PC-3 (cell line): ENCODE results near the gene CRABP1. TPM values are rescaled to one million over a fixed set of nuclear protein-coding genes. Genes with fewer than 3 reads are reported as not detected.

Source experiments
- ATAC-seq: fragments of 200-7000 bp; cut with Tn5 transposase; 2 replicates; pipeline ENCODE4 v1.9.1; 2020; ENCODE audit warnings: mild to moderate bottlenecking, moderate library complexity
- BruUV-seq: library from RNA; stranded (reverse); fragments of 400-500 nt; replicated peaks from 2 replicates; lab custom pipeline; 2021; lab: Mats Ljungman, UMichigan
- CTCF ChIA-PET: fragments of 300-600 bp; sonication (Branson Sonifier 250); formaldehyde crosslinking; loops from one replicate; lab custom pipeline; 2022; ENCODE audit warnings: antibody characterized with exemption; lab: Charles Lee
- POLR2A ChIA-PET: fragments of 300-600 bp; sonication (Branson Sonifier 250); formaldehyde crosslinking; loops from one replicate; lab custom pipeline; 2022; ENCODE audit warnings: antibody characterized with exemption; ENCODE audit not compliant: unreplicated experiment; lab: Charles Lee
- DNase-seq: peaks from one replicate; pipeline ENCODE4 v3.0.0-alpha.2; 2015
- H2AFZ ChIP-seq: fragments of 300-600 bp; sonication (generic); 2 replicates; pipeline ENCODE4 v1.6.0; 2016; ENCODE audit warnings: antibody characterized with exemption, low read length
- H3F3A ChIP-seq: fragments of 300-600 bp; sonication (generic); one replicate; pipeline ENCODE4 v1.6.0; 2017; ENCODE audit warnings: antibody characterized with exemption, low read length, control low read depth, mild to moderate bottlenecking; ENCODE audit not compliant: unreplicated experiment
- H3K27ac ChIP-seq: fragments of 300-600 bp; sonication (generic); 2 replicates; pipeline ENCODE4 v1.5.1; 2016; ENCODE audit warnings: mild to moderate bottlenecking, low read length
- H3K27me3 ChIP-seq: fragments of 300-600 bp; sonication (generic); 2 replicates; pipeline ENCODE4 v1.6.1; 2016; ENCODE audit warnings: low read length, mixed read lengths
- H3K36me3 ChIP-seq: fragments of 300-600 bp; sonication (generic); 2 replicates; pipeline ENCODE4 v1.6.1; 2016; ENCODE audit warnings: low read depth, mixed run types, low read length, mixed read lengths
- H3K4me1 ChIP-seq: fragments of 300-600 bp; sonication (generic); 2 replicates; pipeline ENCODE4 v1.5.1; 2016; ENCODE audit warnings: low read length; ENCODE audit not compliant: insufficient read depth
- H3K4me2 ChIP-seq: fragments of 300-600 bp; sonication (generic); 2 replicates; pipeline ENCODE4 v1.6.0; 2016; ENCODE audit warnings: low read length
- H3K4me3 ChIP-seq: fragments of 300-600 bp; sonication (generic); 2 replicates; pipeline ENCODE4 v1.5.1; 2016; ENCODE audit warnings: mild to moderate bottlenecking, low read length, mixed read lengths
- H3K79me2 ChIP-seq: fragments of 300-600 bp; sonication (generic); 2 replicates; pipeline ENCODE4 v1.6.1; 2017; ENCODE audit warnings: low read length, mixed read lengths
- H3K9ac ChIP-seq: fragments of 300-600 bp; sonication (generic); 2 replicates; pipeline ENCODE4 v1.6.0; 2016; ENCODE audit warnings: mild to moderate bottlenecking, low read length
- H3K9me2 ChIP-seq: fragments of 300-600 bp; sonication (generic); replicated peaks from 2 replicates; pipeline ENCODE4 v1.6.1; 2016; ENCODE audit warnings: mixed run types, low read length, mixed read lengths
- H3K9me3 ChIP-seq: fragments of 300-600 bp; sonication (generic); 2 replicates; pipeline ENCODE4 v1.6.1; 2016; ENCODE audit warnings: low read length, mixed read lengths
- H4K20me1 ChIP-seq: fragments of 300-600 bp; sonication (generic); 2 replicates; pipeline ENCODE4 v1.6.1; 2016; ENCODE audit warnings: low read length, mixed read lengths
- CTCF ChIP-seq: fragments of 300-600 bp; sonication (generic); conservative IDR thresholded peaks from 2 replicates; pipeline ENCODE4 v1.5.1; 2017; ENCODE audit warnings: antibody characterized with exemption, low read depth, mild to moderate bottlenecking, low read length
- EZH2 ChIP-seq: fragments of 300-600 bp; sonication (generic); IDR thresholded peaks from one replicate; pipeline ENCODE4 v1.6.1; 2017; ENCODE audit warnings: antibody characterized with exemption, mild to moderate bottlenecking, low read length; ENCODE audit not compliant: unreplicated experiment
- EZH2phosphoT487 ChIP-seq: fragments of 300-600 bp; sonication (generic); IDR thresholded peaks from 2 replicates; pipeline ENCODE4 v1.6.1; 2018; ENCODE audit warnings: mild to moderate bottlenecking, antibody characterized with exemption, low read length, borderline replicate concordance
- intact Hi-C: fragments of 100-400 bp; cut with micrococcal nuclease; formaldehyde crosslinking; loops from 2 replicates; pipeline ENCODE4 v1.9.0; 2023
- total RNA-seq: library from RNA; depleted of rRNA; stranded (reverse); fragments of >200 nt; gene quantifications from 2 replicates; pipeline ENCODE4 v1.2.3, GENCODE V29; 2014

Gene CRABP1
- total RNA-seq, 1 experiment from 2014 or later: not detected

- ATAC-seq: no peak
- Histone ChIP-seq H3K9me3 (no peaks in the 10 kb centered on the region), H3K27ac (no peak overlapping the region), H3K4me3 (no peak overlapping the region), H3K4me1 (peaks cover 12% of the 10 kb centered on the region), H3F3A (no peaks in the 10 kb centered on the region), H3K36me3 (no peaks in the 10 kb centered on the region), H3K9me2 (no peaks in the 10 kb centered on the region), H4K20me1 (no peaks in the 10 kb centered on the region), H3K4me2 (no peak overlapping the region), H3K27me3 (no peaks in the 10 kb centered on the region), H3K79me2 (no peaks in the 10 kb centered on the region), H2AFZ (no peak overlapping the region), H3K9ac (no peak overlapping the region)
- no peak for TF ChIP-seq EZH2
- no peak for TF ChIP-seq CTCF
- TF ChIP-seq EZH2phosphoT487: no peak
- no TSS peak for BruUV-seq
- intact Hi-C loops: no loop called here
- ChIA-PET POLR2A (no interaction called here), CTCF (no interaction called here)
- no peak for DNase-seq
Observed at GRCh38 chr15:78327466-78327865, 12.7 kb upstream of the CRABP1 start.

- H3K9me2 ChIP-seq: no peaks in the 10 kb centered on the region
- no peak overlapping the region for H3K9ac ChIP-seq
- H3K27ac ChIP-seq: no peak overlapping the region
- no peak overlapping the region for H3K4me2 ChIP-seq
- DNase-seq (peak; percentile 52), ATAC-seq (peak; percentile 89)
- H2AFZ ChIP-seq: 0 out of 2 replicates have a peak overlapping the region, but pooled peaks have one; percentile 37
- BruUV-seq: no TSS peak
- intact Hi-C loops: no loop called here
- CTCF ChIA-PET: interaction anchor here (0.6 kb wide), 1 partner anchor 11 kb away, joined by 3 read pairs; no protein-coding TSS in a partner anchor
- no peaks in the 10 kb centered on the region for H4K20me1 ChIP-seq
- no peaks in the 10 kb centered on the region for H3K36me3 ChIP-seq
- no peaks in the 10 kb centered on the region for H3K9me3 ChIP-seq
- TF ChIP-seq CTCF: no peak
- TF ChIP-seq EZH2: no peak
- TF ChIP-seq EZH2phosphoT487: no peak
- POLR2A ChIA-PET: no interaction called here
- no peak overlapping the region for H3K4me3 ChIP-seq
- H3K4me1 ChIP-seq: peaks cover 7% of the 10 kb centered on the region
- no peaks in the 10 kb centered on the region for H3K27me3 ChIP-seq
- H3K79me2 ChIP-seq: no peaks in the 10 kb centered on the region
- H3F3A ChIP-seq: no peaks in the 10 kb centered on the region
Observed at GRCh38 chr15:78329625-78330024, 10.5 kb upstream of the CRABP1 start.

- H3K27me3 ChIP-seq: peaks cover 19% of the 10 kb centered on the region
- H3K4me3 ChIP-seq: no peak overlapping the region
- no peaks in the 10 kb centered on the region for H3K9me3 ChIP-seq
- intact Hi-C loops: no loop called here
- no peak overlapping the region for H3K9ac ChIP-seq
- no peaks in the 10 kb centered on the region for H3K36me3 ChIP-seq
- no peak for ATAC-seq
- no peaks in the 10 kb centered on the region for H3F3A ChIP-seq
- no peaks in the 10 kb centered on the region for H4K20me1 ChIP-seq
- ChIA-PET POLR2A (no interaction called here), CTCF (no interaction called here)
- H3K27ac ChIP-seq: no peak overlapping the region
- DNase-seq: no peak
- H3K4me1 ChIP-seq: peaks cover 2% of the 10 kb centered on the region
- no peak overlapping the region for H2AFZ ChIP-seq
- H3K4me2 ChIP-seq: no peak overlapping the region
- no peaks in the 10 kb centered on the region for H3K79me2 ChIP-seq
- no peak for TF ChIP-seq EZH2
- BruUV-seq: no TSS peak
- no peaks in the 10 kb centered on the region for H3K9me2 ChIP-seq
Observed at GRCh38 chr15:78334845-78335244, 5.3 kb upstream of the CRABP1 start.
